HepG2 (cell line): ENCODE data around the gene CTSD. TPM values are rescaled to one million over a fixed set of nuclear protein-coding genes. Genes with fewer than 3 reads are reported as not detected.

Experiments
- AKAP8 ChIP-seq: sonication (generic); formaldehyde crosslinking; IDR thresholded peaks from 2 replicates; pipeline ENCODE4 v1.5.1; 2020; ENCODE audit warnings: mild to moderate bottlenecking, missing genetic modification reagents
- DRAP1 ChIP-seq: IDR thresholded peaks from 2 replicates; pipeline ENCODE4 v1.6.1; 2016; ENCODE audit warnings: missing genetic modification reagents, missing compliant biosample characterization
- ELF3 ChIP-seq: IDR thresholded peaks from 2 replicates; pipeline ENCODE4 v1.6.1; 2016; ENCODE audit warnings: missing genetic modification reagents, missing compliant biosample characterization
- FOXK1 ChIP-seq: sonication (generic); formaldehyde crosslinking; IDR thresholded peaks from 2 replicates; pipeline ENCODE4 v1.4.0; 2020; ENCODE audit warnings: low read depth, missing genetic modification reagents, borderline replicate concordance
- GABPB1 ChIP-seq: IDR thresholded peaks from 2 replicates; pipeline ENCODE4 v1.6.1; 2016; ENCODE audit warnings: mild to moderate bottlenecking, missing genetic modification reagents, moderate library complexity, missing compliant biosample characterization
- ISL2 ChIP-seq: sonication (generic); formaldehyde crosslinking; IDR thresholded peaks from 2 replicates; pipeline ENCODE4 v1.5.0; 2020; ENCODE audit warnings: missing genetic modification reagents
- MED13 ChIP-seq: sonication (generic); formaldehyde crosslinking; IDR thresholded peaks from 2 replicates; pipeline ENCODE4 v1.5.0; 2020; ENCODE audit warnings: missing genetic modification reagents
- PHF8 ChIP-seq: sonication (generic); formaldehyde crosslinking; IDR thresholded peaks from 2 replicates; pipeline ENCODE4 v1.5.0; 2020; ENCODE audit warnings: missing genetic modification reagents
- RAD21 ChIP-seq: fragments of 450-650 bp; formaldehyde crosslinking; IDR thresholded peaks from 2 replicates; pipeline ENCODE4 v1.5.0; 2020; ENCODE audit warnings: mild to moderate bottlenecking
- SAP130 ChIP-seq: IDR thresholded peaks from 2 replicates; pipeline ENCODE4 v1.6.1; 2016; ENCODE audit warnings: low read depth
- SMAD3 ChIP-seq: sonication (generic); formaldehyde crosslinking; IDR thresholded peaks from 2 replicates; pipeline ENCODE4 v1.4.0; 2020; ENCODE audit warnings: missing genetic modification reagents
- SOX5 ChIP-seq: IDR thresholded peaks from 2 replicates; pipeline ENCODE4 v1.6.1; 2016; ENCODE audit warnings: borderline replicate concordance
- SPEN ChIP-seq: sonication (generic); formaldehyde crosslinking; IDR thresholded peaks from 2 replicates; pipeline ENCODE4 v1.5.1; 2020; ENCODE audit warnings: low read depth, mild to moderate bottlenecking, missing genetic modification reagents
- THAP8 ChIP-seq: sonication (generic); formaldehyde crosslinking; IDR thresholded peaks from 2 replicates; pipeline ENCODE4 v1.5.1; 2020; ENCODE audit warnings: missing genetic modification reagents, mild to moderate bottlenecking, borderline replicate concordance
- ZNF431 ChIP-seq: sonication (generic); formaldehyde crosslinking; IDR thresholded peaks from 2 replicates; pipeline ENCODE4 v1.9.0; 2022; ENCODE audit warnings: missing genetic modification reagents, low read depth, mild to moderate bottlenecking, borderline replicate concordance
- ZNF574 ChIP-seq: sonication (generic); formaldehyde crosslinking; IDR thresholded peaks from 2 replicates; pipeline ENCODE4 v1.4.0; 2020; ENCODE audit warnings: missing genetic modification reagents
- ZNF616 ChIP-seq: sonication (generic); formaldehyde crosslinking; IDR thresholded peaks from 2 replicates; pipeline ENCODE4 v1.5.0; 2020; ENCODE audit warnings: low read depth, mild to moderate bottlenecking, missing genetic modification reagents
- polyA plus RNA-seq, 8 experiments: library from polyadenylated mRNA; depleted of rRNA in 3 of 8; stranded (reverse) in 7 of 8; unstranded in 1 of 8; fragments of >200 nt; fragmentation: Illumina TruSeq in 4 of 8; extraction: Trizol in 4 of 8; gene quantifications; 2 replicates each; pipeline versions ENCODE4 v1.2.1 to v1.2.3, GENCODE V29; 2011 to 2016; ENCODE audit warnings: low read depth in 4 of 8, missing spikeins in 1 of 8, mixed read lengths in 1 of 8; ENCODE audit not compliant: insufficient read depth in 1 of 8
- total RNA-seq, 5 experiments: library from RNA; depleted of rRNA; stranded (reverse); fragments of >200 nt; fragmentation: Illumina TruSeq; extraction: Trizol; gene quantifications; 2 replicates each; pipeline ENCODE4 v1.2.3, GENCODE V29; 2016; ENCODE audit warnings: low read depth in 1 of 5
- TF ChIP-seq, protein P1 (sequence below): sonication (generic); formaldehyde crosslinking; IDR thresholded peaks from 2 replicates; pipeline ENCODE4 v1.4.0; 2020; ENCODE audit warnings: missing genetic modification reagents
- TF ChIP-seq, protein P2 (sequence below): sonication (generic); formaldehyde crosslinking; IDR thresholded peaks from 2 replicates; pipeline ENCODE4 v1.4.0; 2020; ENCODE audit warnings: missing genetic modification reagents, borderline replicate concordance

Gene CTSD
- total and polyA plus RNA-seq, 2 of the 13 experiments (the other 11 are each of a cell fraction or from before 2014, with no cell fraction given) = 143 to 230 TPM

GRCh38 chr11:1763796-1764661, at the start of gene CTSD (continued):
- TF ChIP-seq MED13 (CRISPR knock-in tag) = peak; percentile 47; the same call in 1 of the 2 replicates
- TF ChIP-seq, protein P1, sequence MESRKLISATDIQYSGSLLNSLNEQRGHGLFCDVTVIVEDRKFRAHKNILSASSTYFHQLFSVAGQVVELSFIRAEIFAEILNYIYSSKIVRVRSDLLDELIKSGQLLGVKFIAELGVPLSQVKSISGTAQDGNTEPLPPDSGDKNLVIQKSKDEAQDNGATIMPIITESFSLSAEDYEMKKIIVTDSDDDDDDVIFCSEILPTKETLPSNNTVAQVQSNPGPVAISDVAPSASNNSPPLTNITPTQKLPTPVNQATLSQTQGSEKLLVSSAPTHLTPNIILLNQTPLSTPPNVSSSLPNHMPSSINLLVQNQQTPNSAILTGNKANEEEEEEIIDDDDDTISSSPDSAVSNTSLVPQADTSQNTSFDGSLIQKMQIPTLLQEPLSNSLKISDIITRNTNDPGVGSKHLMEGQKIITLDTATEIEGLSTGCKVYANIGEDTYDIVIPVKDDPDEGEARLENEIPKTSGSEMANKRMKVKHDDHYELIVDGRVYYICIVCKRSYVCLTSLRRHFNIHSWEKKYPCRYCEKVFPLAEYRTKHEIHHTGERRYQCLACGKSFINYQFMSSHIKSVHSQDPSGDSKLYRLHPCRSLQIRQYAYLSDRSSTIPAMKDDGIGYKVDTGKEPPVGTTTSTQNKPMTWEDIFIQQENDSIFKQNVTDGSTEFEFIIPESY (CRISPR knock-in tag) = no peak
- TF ChIP-seq, protein P2, sequence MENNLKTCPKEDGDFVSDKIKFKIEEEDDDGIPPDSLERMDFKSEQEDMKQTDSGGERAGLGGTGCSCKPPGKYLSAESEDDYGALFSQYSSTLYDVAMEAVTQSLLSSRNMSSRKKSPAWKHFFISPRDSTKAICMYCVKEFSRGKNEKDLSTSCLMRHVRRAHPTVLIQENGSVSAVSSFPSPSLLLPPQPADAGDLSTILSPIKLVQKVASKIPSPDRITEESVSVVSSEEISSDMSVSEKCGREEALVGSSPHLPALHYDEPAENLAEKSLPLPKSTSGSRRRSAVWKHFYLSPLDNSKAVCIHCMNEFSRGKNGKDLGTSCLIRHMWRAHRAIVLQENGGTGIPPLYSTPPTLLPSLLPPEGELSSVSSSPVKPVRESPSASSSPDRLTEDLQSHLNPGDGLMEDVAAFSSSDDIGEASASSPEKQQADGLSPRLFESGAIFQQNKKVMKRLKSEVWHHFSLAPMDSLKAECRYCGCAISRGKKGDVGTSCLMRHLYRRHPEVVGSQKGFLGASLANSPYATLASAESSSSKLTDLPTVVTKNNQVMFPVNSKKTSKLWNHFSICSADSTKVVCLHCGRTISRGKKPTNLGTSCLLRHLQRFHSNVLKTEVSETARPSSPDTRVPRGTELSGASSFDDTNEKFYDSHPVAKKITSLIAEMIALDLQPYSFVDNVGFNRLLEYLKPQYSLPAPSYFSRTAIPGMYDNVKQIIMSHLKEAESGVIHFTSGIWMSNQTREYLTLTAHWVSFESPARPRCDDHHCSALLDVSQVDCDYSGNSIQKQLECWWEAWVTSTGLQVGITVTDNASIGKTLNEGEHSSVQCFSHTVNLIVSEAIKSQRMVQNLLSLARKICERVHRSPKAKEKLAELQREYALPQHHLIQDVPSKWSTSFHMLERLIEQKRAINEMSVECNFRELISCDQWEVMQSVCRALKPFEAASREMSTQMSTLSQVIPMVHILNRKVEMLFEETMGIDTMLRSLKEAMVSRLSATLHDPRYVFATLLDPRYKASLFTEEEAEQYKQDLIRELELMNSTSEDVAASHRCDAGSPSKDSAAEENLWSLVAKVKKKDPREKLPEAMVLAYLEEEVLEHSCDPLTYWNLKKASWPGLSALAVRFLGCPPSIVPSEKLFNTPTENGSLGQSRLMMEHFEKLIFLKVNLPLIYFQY = peak; percentile 54; the same call in 1 of the 2 replicates
- 0 out of 2 replicates have a peak, but pooled peaks have one; percentile 24 for TF ChIP-seq SOX5
- TF ChIP-seq FOXK1 = peak; percentile 79; the same call in 1 of the 2 replicates
- peak; percentile 47 for TF ChIP-seq ELF3 (CRISPR knock-in tag)
- peak; percentile 85 for TF ChIP-seq DRAP1 (CRISPR knock-in tag)
- TF ChIP-seq AKAP8 (CRISPR knock-in tag) = 0 out of 2 replicates have a peak, but pooled peaks have one; percentile 44
- TF ChIP-seq ZNF574 (CRISPR knock-in tag) = peak; percentile 56
- TF ChIP-seq ZNF431 (CRISPR knock-in tag) = 0 out of 2 replicates have a peak, but pooled peaks have one; percentile 35
- peak; percentile 24; the same call in 1 of the 2 replicates for TF ChIP-seq RAD21 (CRISPR knock-in tag)
- peak; percentile 92 for TF ChIP-seq SAP130 (CRISPR knock-in tag)
- no peak for TF ChIP-seq SMAD3 (CRISPR knock-in tag)
- TF ChIP-seq SPEN (CRISPR knock-in tag) = peak; percentile 91
- peak; percentile 81 for TF ChIP-seq ZNF616 (CRISPR knock-in tag)
- 0 out of 2 replicates have a peak, but pooled peaks have one; percentile 19 for TF ChIP-seq ISL2 (CRISPR knock-in tag)
- peak; percentile 66 for TF ChIP-seq PHF8 (CRISPR knock-in tag)
- TF ChIP-seq THAP8 = 0 out of 2 replicates have a peak, but pooled peaks have one; percentile 46
- TF ChIP-seq GABPB1 = peak; percentile 46; the same call in 1 of the 2 replicates
